ENCODE measurements around the gene ADGRL3.

DNA sequence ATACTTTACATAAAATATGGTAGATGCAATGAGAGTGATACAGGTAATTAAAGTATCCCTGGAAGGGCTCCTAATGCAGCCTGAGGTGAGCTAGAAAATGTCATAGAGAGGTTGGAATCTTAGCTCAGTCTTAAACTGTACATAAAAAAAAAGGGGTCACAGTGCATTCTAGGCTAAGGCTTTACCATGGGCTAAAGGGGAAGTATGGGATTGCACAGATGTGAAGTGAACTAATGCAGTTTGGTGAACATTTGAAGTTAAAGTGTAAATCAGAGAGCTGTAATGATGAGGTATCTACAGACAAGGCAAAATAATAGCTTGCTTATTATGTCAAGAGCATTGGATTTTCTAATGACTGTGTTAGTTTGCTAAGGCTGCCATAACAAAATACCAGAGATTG is 405.9 kb downstream of the ADGRL3 start:
- TF ChIP-seq, protein P1, sequence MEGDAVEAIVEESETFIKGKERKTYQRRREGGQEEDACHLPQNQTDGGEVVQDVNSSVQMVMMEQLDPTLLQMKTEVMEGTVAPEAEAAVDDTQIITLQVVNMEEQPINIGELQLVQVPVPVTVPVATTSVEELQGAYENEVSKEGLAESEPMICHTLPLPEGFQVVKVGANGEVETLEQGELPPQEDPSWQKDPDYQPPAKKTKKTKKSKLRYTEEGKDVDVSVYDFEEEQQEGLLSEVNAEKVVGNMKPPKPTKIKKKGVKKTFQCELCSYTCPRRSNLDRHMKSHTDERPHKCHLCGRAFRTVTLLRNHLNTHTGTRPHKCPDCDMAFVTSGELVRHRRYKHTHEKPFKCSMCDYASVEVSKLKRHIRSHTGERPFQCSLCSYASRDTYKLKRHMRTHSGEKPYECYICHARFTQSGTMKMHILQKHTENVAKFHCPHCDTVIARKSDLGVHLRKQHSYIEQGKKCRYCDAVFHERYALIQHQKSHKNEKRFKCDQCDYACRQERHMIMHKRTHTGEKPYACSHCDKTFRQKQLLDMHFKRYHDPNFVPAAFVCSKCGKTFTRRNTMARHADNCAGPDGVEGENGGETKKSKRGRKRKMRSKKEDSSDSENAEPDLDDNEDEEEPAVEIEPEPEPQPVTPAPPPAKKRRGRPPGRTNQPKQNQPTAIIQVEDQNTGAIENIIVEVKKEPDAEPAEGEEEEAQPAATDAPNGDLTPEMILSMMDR (IDR thresholded peaks at IDR 0.05), result no peak
- no peak for TF ChIP-seq POLR2A (IDR thresholded peaks at IDR 0.05)

Data from adrenal gland (tissue), 5 donors.